K562 (cell line): ENCODE data around the gene MTMR6. TPM values are rescaled to one million over a fixed set of nuclear protein-coding genes. Genes with fewer than 3 reads are reported as not detected.

Experiments used
- ATAC-seq: fragments of 200-7000 bp; cut with Tn5 transposase; 3 replicates; pipeline ENCODE4 v1.9.1; 2020; ENCODE audit warnings: moderate library complexity
- BruUV-seq: library from RNA; stranded (reverse); fragments of 400-500 nt; replicated peaks from 2 replicates; lab custom pipeline; 2021; lab: Mats Ljungman, UMichigan
- CTCF ChIA-PET: fragments of 300-600 bp; formaldehyde crosslinking; extraction: SDS; loops from one replicate; lab custom pipeline; 2021; ENCODE audit warnings: low intra/inter-chr PET ratio; lab: Yijun Ruan, JAX
- POLR2A ChIA-PET: fragments of 300-600, 350-650 bp; sonication (Branson Sonifier 250); formaldehyde crosslinking; extraction: SDS; loops from one replicate; lab custom pipeline; 2021; ENCODE audit warnings: antibody characterized with exemption, inconsistent platforms; lab: Yijun Ruan, JAX
- DNase-seq, 4 experiments: peaks; one replicate each; pipeline versions ENCODE4 v3.0.0 to v3.0.0-alpha.2; 2011 to 2018; ENCODE audit warnings: low spot score in 3 of 4, mixed read lengths in 3 of 4; ENCODE audit errors: extremely low read depth in 1 of 4
- FAIRE-seq: peaks from 2 replicates; lab custom pipeline; 2011; peaks lifted over from hg19 to GRCh38; lab: Jason Lieb, UNC
- H2AFZ ChIP-seq: 2 replicates; pipeline ENCODE4 v1.6.0; 2011; ENCODE audit warnings: low read depth, low read length, control low read depth, inconsistent platforms
- H3K27ac ChIP-seq: fragments of 200-600 bp; 3 replicates; pipeline ENCODE4 v1.8.0; 2011; ENCODE audit warnings: low read depth, mild to moderate bottlenecking, control low read depth, inconsistent platforms, low read length, moderate library complexity, mixed read lengths; ENCODE audit errors: extremely low read depth
- H3K27me3 ChIP-seq, 2 experiments: fragments of 300-600 bp in 1 of 2; 2 replicates in 1 of 2; 3 replicates in 1 of 2; pipeline versions ENCODE4 v1.6.0 to v1.8.0; 2011; ENCODE audit warnings: inconsistent platforms in 2 of 2, low read length in 2 of 2, mild to moderate bottlenecking in 1 of 2, mixed read lengths in 1 of 2, moderate library complexity in 1 of 2; ENCODE audit not compliant: control insufficient read depth in 2 of 2, insufficient read depth in 2 of 2
- H3K36me3 ChIP-seq: fragments of 300-600 bp; 3 replicates; pipeline ENCODE4 v1.8.0; 2011; ENCODE audit warnings: mild to moderate bottlenecking, low read length, inconsistent platforms; ENCODE audit not compliant: control insufficient read depth, insufficient read depth
- H3K4me1 ChIP-seq, 2 experiments: fragments of 200-600 bp in 1 of 2; replicated peaks in 1 of 2; 2 replicates in 1 of 2; 3 replicates in 1 of 2; pipeline versions ENCODE4 v1.5.1 to v1.8.0; 2011; ENCODE audit warnings: inconsistent platforms in 2 of 2, low read length in 2 of 2, mild to moderate bottlenecking in 1 of 2, mixed read lengths in 1 of 2, moderate library complexity in 1 of 2; ENCODE audit not compliant: control insufficient read depth in 2 of 2, insufficient read depth in 2 of 2
- H3K4me2 ChIP-seq: 2 replicates; pipeline ENCODE4 v1.6.1; 2011; ENCODE audit warnings: low read length, control low read depth, inconsistent platforms, mixed read lengths; ENCODE audit not compliant: insufficient read depth
- H3K4me3 ChIP-seq: fragments of 200-600 bp; sonication (generic), shearing (Covaris generic); 2 replicates; pipeline ENCODE4 v1.5.1; 2016; ENCODE audit warnings: control low read depth, inconsistent platforms
- H3K79me2 ChIP-seq: fragments of 200-600 bp; 3 replicates; pipeline ENCODE4 v1.8.0; 2011; ENCODE audit warnings: low read length, inconsistent platforms; ENCODE audit not compliant: control insufficient read depth, insufficient read depth
- H3K9ac ChIP-seq, 2 experiments: 2 replicates each; pipeline versions ENCODE4 v1.6.0 to v1.6.1; 2011; ENCODE audit warnings: low read depth in 2 of 2, low read length in 2 of 2, control low read depth in 1 of 2, inconsistent platforms in 1 of 2, mild to moderate bottlenecking in 1 of 2, mixed read lengths in 1 of 2; ENCODE audit not compliant: insufficient read depth in 1 of 2
- H3K9me1 ChIP-seq: one replicate; pipeline ENCODE4 v1.6.0; 2011; ENCODE audit warnings: inconsistent platforms, mild to moderate bottlenecking, low read length, moderate library complexity; ENCODE audit not compliant: control insufficient read depth, insufficient read depth
- H3K9me3 ChIP-seq: replicated peaks from 2 replicates; pipeline ENCODE4 v1.5.1; 2011; ENCODE audit warnings: low read depth, low read length, inconsistent platforms; ENCODE audit not compliant: control insufficient read depth, insufficient read depth
- H4K20me1 ChIP-seq: replicated peaks from 2 replicates; pipeline ENCODE4 v1.6.1; 2011; ENCODE audit warnings: low read length, inconsistent platforms, mixed read lengths; ENCODE audit not compliant: control insufficient read depth, insufficient read depth
- GTF3C2 ChIP-seq: IDR thresholded peaks from 3 replicates; pipeline ENCODE4 v1.6.1; 2011; ENCODE audit warnings: borderline replicate concordance, mild to moderate bottlenecking, moderate library complexity; ENCODE audit not compliant: insufficient read length; ENCODE audit errors: extremely low read depth
- whole genome bisulfite sequencing: fragments of 100-300 bp; shearing (Covaris generic); methylation state at CpG from one replicate; pipeline ENCODE4 v1.1.6; 2016; ENCODE audit warnings: low coverage, mixed read lengths; ENCODE audit not compliant: insufficient coverage; ENCODE audit errors: missing lambda C conversion rate; 5-methylcytosine and 5-hydroxymethylcytosine counted together
- in situ Hi-C: fragments of 300-500 bp; cut with MboI; formaldehyde crosslinking; loops from 4 replicates; pipeline ENCODE4 v1.15.0; 2018; ENCODE audit warnings: inconsistent platforms, mixed read lengths
- intact Hi-C: fragments of 100-400 bp; cut with micrococcal nuclease; formaldehyde crosslinking; loops from 2 replicates; pipeline ENCODE4 v1.14.2; 2022
- polyA plus RNA-seq, 8 experiments: library from polyadenylated mRNA; depleted of rRNA in 4 of 8; stranded (reverse) in 5 of 8; unstranded in 3 of 8; fragments of >200 nt; fragmentation: Nextera tagmentation in 2 of 8; fragmentation: Illumina TruSeq in 1 of 8; extraction: Ambion mirVana in 2 of 8; extraction: Trizol in 1 of 8; gene quantifications; 2 replicates each; pipeline versions ENCODE4 v1.2.1 to v1.2.3, GENCODE V29; 2011 to 2014; ENCODE audit warnings: inconsistent platforms in 1 of 8, missing spikeins in 1 of 8
- total RNA-seq, 7 experiments: library from RNA; depleted of rRNA in 6 of 7; stranded (reverse); fragments of >200 nt in 6 of 7; fragmentation: Illumina TruSeq in 2 of 7; extraction: Trizol in 2 of 7; gene quantifications; 2 replicates each; pipeline versions ENCODE4 v1.2.1 to v1.2.3, GENCODE V29; 2011 to 2021; ENCODE audit warnings: low replicate concordance in 1 of 7
- TF ChIP-seq, protein P1 (sequence below): fragments of 450-650 bp; conservative IDR thresholded peaks from 2 replicates; pipeline ENCODE4 v1.6.1; 2016; ENCODE audit warnings: missing genetic modification characterization, low read depth, mild to moderate bottlenecking, missing compliant biosample characterization, moderate library complexity

Gene MTMR6
- total and polyA plus RNA-seq, 9 of the 15 experiments (the other 6 are each of a cell fraction or from before 2014, with no cell fraction given), result 3.9 to 10.8 (median 7.7) TPM

DNA sequence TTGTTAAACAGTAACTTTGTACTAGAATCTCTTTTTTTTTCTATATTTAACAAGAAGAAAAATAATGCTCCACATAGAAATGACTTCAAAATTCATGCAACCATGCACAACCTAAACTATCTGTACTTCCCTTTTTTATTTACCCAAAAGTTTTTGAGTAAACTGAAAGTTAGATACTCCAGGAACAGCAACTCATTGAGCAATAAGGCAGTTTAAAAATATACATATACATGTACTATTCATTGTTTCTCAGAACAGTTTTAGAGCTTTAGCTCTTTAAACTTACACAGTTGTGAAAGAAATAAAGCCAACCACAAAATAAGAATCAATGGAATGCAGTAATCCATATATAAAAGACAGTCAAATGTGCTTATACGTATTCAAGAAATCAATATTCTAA is 39.2 kb downstream of the MTMR6 start:
- H3K4me1 ChIP-seq, result no peaks in the 10 kb centered on the region
- ChIA-PET POLR2A (no interaction called here), CTCF (no interaction called here)
- no peak overlapping the region for H3K4me3 ChIP-seq
- H3K27me3 ChIP-seq, result no peaks in the 10 kb centered on the region
- in situ Hi-C loops, result no loop called here
- no peaks in the 10 kb centered on the region for H3K9me1 ChIP-seq
- 100% methylated on average over 1 of the region's 1 CpG for WGBS
- H3K9ac ChIP-seq, result no peak overlapping the region
- no peaks in the 10 kb centered on the region for H3K9me3 ChIP-seq
- DNase-seq, result no peak
- H3K4me2 ChIP-seq, result no peak overlapping the region
- H3K36me3 ChIP-seq, result peaks cover 3% of the 10 kb centered on the region; the same call in 1 of the 3 replicates
- H3K27ac ChIP-seq, result no peak overlapping the region
- TF ChIP-seq, protein P1, sequence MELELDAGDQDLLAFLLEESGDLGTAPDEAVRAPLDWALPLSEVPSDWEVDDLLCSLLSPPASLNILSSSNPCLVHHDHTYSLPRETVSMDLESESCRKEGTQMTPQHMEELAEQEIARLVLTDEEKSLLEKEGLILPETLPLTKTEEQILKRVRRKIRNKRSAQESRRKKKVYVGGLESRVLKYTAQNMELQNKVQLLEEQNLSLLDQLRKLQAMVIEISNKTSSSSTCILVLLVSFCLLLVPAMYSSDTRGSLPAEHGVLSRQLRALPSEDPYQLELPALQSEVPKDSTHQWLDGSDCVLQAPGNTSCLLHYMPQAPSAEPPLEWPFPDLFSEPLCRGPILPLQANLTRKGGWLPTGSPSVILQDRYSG (tag), result no peak
- TF ChIP-seq GTF3C2, result no peak
- ATAC-seq, result no peak
- no peaks in the 10 kb centered on the region for H3K79me2 ChIP-seq
- no TSS peak for BruUV-seq
- no peak for FAIRE-seq
- intact Hi-C loops, result no loop called here
- H2AFZ ChIP-seq, result no peak overlapping the region
- H4K20me1 ChIP-seq, result no peaks in the 10 kb centered on the region
